ENCODE data around the gene TRIM63.
"Not testable (repeated sequence)": the region's sequence is repeated elsewhere in the genome, so short reads cannot be mapped to it uniquely, and the experiment has no call there.

Gene TRIM63

GRCh38 chr1:26067432-26067911 lies at the start of gene TRIM63:
TSS of gene TRIM63 (minus strand) at chr1:26067630. CDS start at chr1:26067494, 136 bp downstream.
- H3K4me3 ChIP-seq (ENCODE audit: low read depth, low read length), result no peak within 1 kb of the TSS

- no peak overlapping the region for H3K4me3 ChIP-seq (ENCODE audit: low read depth, low read length)
These were observed 46.9 kb upstream of the TRIM63 start for GRCh38 chr1:26114165-26114927.

GRCh38 chr1:26112407-26112775 lies 45.0 kb upstream of the TRIM63 start:
- H3K4me3 ChIP-seq (ENCODE audit: low read depth, low read length), result peak overlapping the region; percentile 92

GRCh38 chr1:26111530-26112406 lies 44.3 kb upstream of the TRIM63 start, which contains the start of gene PDIK1L:
TSS of gene PDIK1L (plus strand) at chr1:26111824. CDS start at chr1:26114309, 2,485 bp downstream.
- H3K4me3 ChIP-seq (ENCODE audit: low read depth, low read length), result peak within 1 kb of the TSS; percentile 92

- H3K4me3 ChIP-seq (ENCODE audit: low read depth, low read length), result peak overlapping the region; percentile 92
These were observed 43.5 kb upstream of the TRIM63 start for GRCh38 chr1:26110731-26111529.

- no peak overlapping the region for H3K4me3 ChIP-seq (ENCODE audit: low read depth, low read length)
These were observed 42.1 kb upstream of the TRIM63 start for GRCh38 chr1:26109229-26110164.

- not testable (repeated sequence) for H3K4me3 ChIP-seq (ENCODE audit: low read depth, low read length)
These were observed 37.8 kb upstream of the TRIM63 start for GRCh38 chr1:26105226-26105548.

GRCh38 chr1:26102526-26102925 lies 35.1 kb upstream of the TRIM63 start:
- H3K4me3 ChIP-seq (ENCODE audit: low read depth, low read length), result no peak overlapping the region

GRCh38 chr1:26102119-26102518 lies 34.7 kb upstream of the TRIM63 start:
- H3K4me3 ChIP-seq (ENCODE audit: low read depth, low read length), result no peak overlapping the region

- not testable (repeated sequence) for H3K4me3 ChIP-seq (ENCODE audit: low read depth, low read length)
These were observed 32.8 kb upstream of the TRIM63 start for GRCh38 chr1:26100204-26100603.

- no peak overlapping the region for H3K4me3 ChIP-seq (ENCODE audit: low read depth, low read length)
These were observed 32.4 kb upstream of the TRIM63 start for GRCh38 chr1:26099780-26100179.

GRCh38 chr1:26098602-26099001 lies 31.2 kb upstream of the TRIM63 start:
- H3K4me3 ChIP-seq (ENCODE audit: low read depth, low read length), result no peak overlapping the region

- H3K4me3 ChIP-seq (ENCODE audit: low read depth, low read length), result no peak overlapping the region
These were observed 30.3 kb upstream of the TRIM63 start for GRCh38 chr1:26097696-26098095.

- no peak overlapping the region for H3K4me3 ChIP-seq (ENCODE audit: low read depth, low read length)
These were observed 29.0 kb upstream of the TRIM63 start for GRCh38 chr1:26096471-26096870.

- no peak overlapping the region for H3K4me3 ChIP-seq (ENCODE audit: low read depth, low read length)
These were observed 27.4 kb upstream of the TRIM63 start for GRCh38 chr1:26094677-26095383.

- no peak overlapping the region for H3K4me3 ChIP-seq (ENCODE audit: low read depth, low read length)
These were observed 26.7 kb upstream of the TRIM63 start for GRCh38 chr1:26094076-26094669.

- not testable (repeated sequence) for H3K4me3 ChIP-seq (ENCODE audit: low read depth, low read length)
These were observed 26.1 kb upstream of the TRIM63 start for GRCh38 chr1:26093569-26093968.

- no peak overlapping the region for H3K4me3 ChIP-seq (ENCODE audit: low read depth, low read length)
These were observed 25.0 kb upstream of the TRIM63 start for GRCh38 chr1:26092422-26092821.

GRCh38 chr1:26090893-26091292 lies 23.5 kb upstream of the TRIM63 start:
- H3K4me3 ChIP-seq (ENCODE audit: low read depth, low read length), result no peak overlapping the region
